ENCODE measurements around the gene ANO6. TPM values are rescaled to one million over a fixed set of nuclear protein-coding genes. Genes with fewer than 3 reads are reported as not detected.

The ANO6 gene
- total and polyA plus RNA-seq, 2 of the 4 experiments (the other 2 are of a cell fraction): 21.6 to 41.0 TPM

DNA sequence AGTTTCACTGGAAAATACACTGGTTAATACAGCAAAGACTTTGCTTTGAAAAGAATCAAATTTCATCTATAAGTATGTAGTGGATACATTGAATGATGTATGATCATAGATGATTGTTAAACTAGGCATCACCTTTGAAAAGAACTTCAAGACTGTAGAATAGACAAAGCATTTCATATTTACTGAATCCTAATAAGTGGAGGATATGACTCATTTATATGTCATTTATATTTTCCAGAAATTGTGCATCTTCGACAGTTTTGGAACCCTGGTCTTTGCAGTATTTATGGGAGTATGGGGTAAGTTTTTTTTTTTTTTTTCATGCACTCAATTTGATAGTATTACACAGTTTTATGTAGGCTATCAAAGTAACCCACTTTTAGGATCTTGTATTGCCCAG lies 161.9 kb downstream of the ANO6 start:
- Histone ChIP-seq H2AFZ (replicated peaks; ENCODE audit: low read length, poor library complexity) (no peak overlapping the region), H2BK15ac (ENCODE audit: low read depth, low read length) (no peak overlapping the region), H3K4ac (ENCODE audit: low read depth, low read length) (no peak overlapping the region), H4K8ac (ENCODE audit: low read depth in 2 of 2, low read length in 2 of 2) (no peak overlapping the region), H4K91ac (ENCODE audit: insufficient read depth, low read depth, low read length) (no peak overlapping the region), H3K4me3 (ENCODE audit: insufficient read depth, low read depth, low read length) (no peak overlapping the region), H3K9me3 (ENCODE audit: control insufficient read depth, insufficient read depth, low read length) (no peaks in the 10 kb centered on the region), H2BK20ac (ENCODE audit: low read depth, low read length) (no peak overlapping the region), H2AK9ac (replicated peaks; ENCODE audit: low read depth, low read length, poor library complexity) (no peak overlapping the region), H3K79me1 (ENCODE audit: low read depth in 1 of 2, low read length in 2 of 2) (peaks cover 0 to 8% of the 10 kb centered on the region in 2 experiments; a peak in 2 of 4 replicates), H3K27me3 (ENCODE audit: control insufficient read depth, insufficient read depth, low read length) (no peaks in the 10 kb centered on the region), H3K4me1 (ENCODE audit: control insufficient read depth, insufficient read depth, low read length) (no peaks in the 10 kb centered on the region), H3K56ac (ENCODE audit: extremely low read depth, insufficient read depth, low read length) (no peak overlapping the region), H4K20me1 (ENCODE audit: insufficient read depth, low read length) (no peaks in the 10 kb centered on the region), H3K27ac (ENCODE audit: insufficient read depth, low read length) (no peak overlapping the region), H3K9ac (ENCODE audit: low read depth, low read length) (no peak overlapping the region), H2BK120ac (ENCODE audit: low read depth, low read length) (no peak overlapping the region), H3K4me2 (ENCODE audit: low read depth, low read length) (no peak overlapping the region), H3K18ac (ENCODE audit: low read depth, low read length) (no peak overlapping the region), H4K5ac (ENCODE audit: low read depth, low read length) (no peak overlapping the region), H3K23ac (ENCODE audit: low read depth, low read length) (no peak overlapping the region), H3K14ac (replicated peaks; ENCODE audit: low read depth, low read length) (no peak overlapping the region), H2AK5ac (ENCODE audit: low read depth, low read length) (no peak overlapping the region), H2BK5ac (ENCODE audit: low read depth, low read length, poor library complexity, severe bottlenecking) (no peak overlapping the region), H3K36me3 (ENCODE audit: control insufficient read depth, insufficient read depth, low read length) (peaks cover 5% of the 10 kb centered on the region), H3K9me1 (ENCODE audit: insufficient read depth, low read length) (peaks cover 12% of the 10 kb centered on the region)
- TF ChIP-seq MAZ (IDR thresholded peaks at IDR 0.05; ENCODE audit: borderline replicate concordance, low read depth, low read length): no peak
- no peak for TF ChIP-seq POLR2A (IDR thresholded peaks at IDR 0.05; ENCODE audit: low read depth, low read length)
- no peak for TF ChIP-seq SMC3 (IDR thresholded peaks at IDR 0.05; ENCODE audit: low read depth, low read length)
- TF ChIP-seq MXI1 (IDR thresholded peaks at IDR 0.05; ENCODE audit: borderline replicate concordance, low read depth, low read length): no peak
- no peak for TF ChIP-seq CEBPB (IDR thresholded peaks at IDR 0.05; ENCODE audit: low read depth, low read length)
- TF ChIP-seq RFX5 (IDR thresholded peaks at IDR 0.05; ENCODE audit: low read depth, low read length): no peak
- no peak for TF ChIP-seq RCOR1 (IDR thresholded peaks at IDR 0.05; ENCODE audit: insufficient replicate concordance, low read length)
- no peak for TF ChIP-seq NFE2L2 (IDR thresholded peaks at IDR 0.05; ENCODE audit: low read depth, low read length)
- no peak for TF ChIP-seq BHLHE40 (IDR thresholded peaks at IDR 0.05; ENCODE audit: low read depth, low read length)
- TF ChIP-seq, protein P1, sequence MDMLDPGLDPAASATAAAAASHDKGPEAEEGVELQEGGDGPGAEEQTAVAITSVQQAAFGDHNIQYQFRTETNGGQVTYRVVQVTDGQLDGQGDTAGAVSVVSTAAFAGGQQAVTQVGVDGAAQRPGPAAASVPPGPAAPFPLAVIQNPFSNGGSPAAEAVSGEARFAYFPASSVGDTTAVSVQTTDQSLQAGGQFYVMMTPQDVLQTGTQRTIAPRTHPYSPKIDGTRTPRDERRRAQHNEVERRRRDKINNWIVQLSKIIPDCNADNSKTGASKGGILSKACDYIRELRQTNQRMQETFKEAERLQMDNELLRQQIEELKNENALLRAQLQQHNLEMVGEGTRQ (IDR thresholded peaks at IDR 0.05; ENCODE audit: low read depth, low read length): no peak
- no peak for TF ChIP-seq RAD21 (IDR thresholded peaks at IDR 0.05; ENCODE audit: low read length)
- no peak for TF ChIP-seq MAFK (IDR thresholded peaks at IDR 0.05; ENCODE audit: low read depth, low read length)
- TF ChIP-seq FOS (IDR thresholded peaks at IDR 0.05; ENCODE audit: low read depth, low read length): no peak
- TF ChIP-seq, protein P2, sequence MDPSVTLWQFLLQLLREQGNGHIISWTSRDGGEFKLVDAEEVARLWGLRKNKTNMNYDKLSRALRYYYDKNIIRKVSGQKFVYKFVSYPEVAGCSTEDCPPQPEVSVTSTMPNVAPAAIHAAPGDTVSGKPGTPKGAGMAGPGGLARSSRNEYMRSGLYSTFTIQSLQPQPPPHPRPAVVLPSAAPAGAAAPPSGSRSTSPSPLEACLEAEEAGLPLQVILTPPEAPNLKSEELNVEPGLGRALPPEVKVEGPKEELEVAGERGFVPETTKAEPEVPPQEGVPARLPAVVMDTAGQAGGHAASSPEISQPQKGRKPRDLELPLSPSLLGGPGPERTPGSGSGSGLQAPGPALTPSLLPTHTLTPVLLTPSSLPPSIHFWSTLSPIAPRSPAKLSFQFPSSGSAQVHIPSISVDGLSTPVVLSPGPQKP (IDR thresholded peaks at IDR 0.05; ENCODE audit: borderline replicate concordance, low read depth, low read length): no peak
- no peak for TF ChIP-seq CHD1 (IDR thresholded peaks at IDR 0.05; ENCODE audit: low read depth, low read length)
- TF ChIP-seq, protein P3, sequence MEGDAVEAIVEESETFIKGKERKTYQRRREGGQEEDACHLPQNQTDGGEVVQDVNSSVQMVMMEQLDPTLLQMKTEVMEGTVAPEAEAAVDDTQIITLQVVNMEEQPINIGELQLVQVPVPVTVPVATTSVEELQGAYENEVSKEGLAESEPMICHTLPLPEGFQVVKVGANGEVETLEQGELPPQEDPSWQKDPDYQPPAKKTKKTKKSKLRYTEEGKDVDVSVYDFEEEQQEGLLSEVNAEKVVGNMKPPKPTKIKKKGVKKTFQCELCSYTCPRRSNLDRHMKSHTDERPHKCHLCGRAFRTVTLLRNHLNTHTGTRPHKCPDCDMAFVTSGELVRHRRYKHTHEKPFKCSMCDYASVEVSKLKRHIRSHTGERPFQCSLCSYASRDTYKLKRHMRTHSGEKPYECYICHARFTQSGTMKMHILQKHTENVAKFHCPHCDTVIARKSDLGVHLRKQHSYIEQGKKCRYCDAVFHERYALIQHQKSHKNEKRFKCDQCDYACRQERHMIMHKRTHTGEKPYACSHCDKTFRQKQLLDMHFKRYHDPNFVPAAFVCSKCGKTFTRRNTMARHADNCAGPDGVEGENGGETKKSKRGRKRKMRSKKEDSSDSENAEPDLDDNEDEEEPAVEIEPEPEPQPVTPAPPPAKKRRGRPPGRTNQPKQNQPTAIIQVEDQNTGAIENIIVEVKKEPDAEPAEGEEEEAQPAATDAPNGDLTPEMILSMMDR (conservative IDR thresholded peaks at IDR 0.05; ENCODE audit: low read depth, low read length): no peak
- intact Hi-C loops (cut with micrococcal nuclease) (no loop called here), dilution Hi-C loops (cut with HindIII; ENCODE audit: low sequenced_read_pairs, unreplicated experiment) (no loop called here), in situ Hi-C loops (cut with MboI; ENCODE audit: low sequenced_read_pairs) (no loop called here)
- no TSS peak for BruUV-seq (replicated peaks)
- POLR2A ChIA-PET (ENCODE audit: unreplicated experiment): no interaction called here
- CTCF ChIA-PET: no interaction called here
- ATAC-seq (ENCODE audit: low read depth) (no peak; the same call in 1 of the 2 replicates), DNase-seq (no peak)
- WGBS, 2 experiments (ENCODE audit: extremely low coverage in 2 of 2, insufficient read length in 1 of 2): no CpG with 5 or more reads among the region's 1 CpG

All from IMR-90 (cell line).